CD4-positive, CD25-positive, alpha-beta regulatory T cell (primary cell): ENCODE measurements around the gene CFTR. TPM values are rescaled to one million over a fixed set of nuclear protein-coding genes. Genes with fewer than 3 reads are reported as not detected.
A peak's percentile ranks its signal among the peaks of the same experiment; 100 is the strongest.

Experiments
- ATAC-seq, 2 donors: fragments of 150-1000 bp; cut with Tn5 transposase; one replicate each; pipeline ENCODE4 v1.10.0; 2021; ENCODE audit warnings: low read depth in 2 of 2, moderate number of reproducible peaks in 2 of 2, moderate library complexity in 1 of 2
- DNase-seq, 3 donors: peaks; one replicate each; pipeline versions ENCODE4 v3.0.0 to v3.0.0-alpha.2; 2012 to 2022; ENCODE audit warnings: mixed read lengths in 1 of 3
- H3K27ac ChIP-seq: one replicate; pipeline ENCODE4 v1.7.0; 2013; ENCODE audit warnings: mild to moderate bottlenecking, low read length; ENCODE audit not compliant: insufficient read depth, poor library complexity, severe bottlenecking
- H3K27me3 ChIP-seq: one replicate; pipeline ENCODE4 v1.7.0; 2013; ENCODE audit warnings: low read length; ENCODE audit not compliant: control insufficient read depth, insufficient read depth
- H3K36me3 ChIP-seq: one replicate; pipeline ENCODE4 v1.7.0; 2013; ENCODE audit warnings: mild to moderate bottlenecking, low read length, moderate library complexity; ENCODE audit not compliant: control insufficient read depth, insufficient read depth
- H3K4me1 ChIP-seq: 2 replicates; pipeline ENCODE4 v1.7.0; 2013; ENCODE audit warnings: mild to moderate bottlenecking, low read length; ENCODE audit not compliant: insufficient read depth, control insufficient read depth, poor library complexity, severe bottlenecking
- H3K4me3 ChIP-seq: one replicate; pipeline ENCODE4 v1.7.0; 2013; ENCODE audit warnings: low read depth, mild to moderate bottlenecking, low read length, moderate library complexity
- H3K9me3 ChIP-seq, 2 experiments: 1 replicate in 1 of 2; 2 replicates in 1 of 2; pipeline ENCODE4 v1.7.0; 2013; ENCODE audit warnings: low read length in 2 of 2, mild to moderate bottlenecking in 1 of 2, moderate library complexity in 1 of 2; ENCODE audit not compliant: control insufficient read depth in 2 of 2
- H3K27ac Mint-ChIP-seq, 3 donors: one replicate each; pipeline ENCODE4 v1.8.0; 2020 to 2022; ENCODE audit warnings: mild to moderate bottlenecking in 3 of 3, mixed read lengths in 3 of 3, moderate library complexity in 2 of 3
- H3K27me3 Mint-ChIP-seq: one replicate; pipeline ENCODE4 v1.8.0; 2022; ENCODE audit warnings: mild to moderate bottlenecking, mixed read lengths
- H3K36me3 Mint-ChIP-seq: one replicate; pipeline ENCODE4 v1.8.0; 2020; ENCODE audit warnings: mixed read lengths
- H3K4me1 Mint-ChIP-seq, 4 donors: one replicate each; pipeline ENCODE4 v1.8.0; 2020 to 2022; ENCODE audit warnings: mixed read lengths in 4 of 4, mild to moderate bottlenecking in 1 of 4
- H3K4me3 Mint-ChIP-seq, 4 donors: one replicate each; pipeline ENCODE4 v1.8.0; 2020 to 2022; ENCODE audit warnings: mild to moderate bottlenecking in 4 of 4, mixed read lengths in 4 of 4, moderate library complexity in 3 of 4
- H3K9me3 Mint-ChIP-seq, 7 donors: one replicate each; pipeline ENCODE4 v1.8.0; 2020 to 2022; ENCODE audit warnings: mixed read lengths in 7 of 7, mild to moderate bottlenecking in 3 of 7, moderate library complexity in 2 of 7
- polyA plus RNA-seq, 4 donors: library from polyadenylated mRNA; unstranded; fragments of 300-500 nt; fragmentation: Illumina TruSeq; gene quantifications; one replicate each; pipeline ENCODE4 v1.2.3, GENCODE V29; 2021
- total RNA-seq: library from RNA; stranded (reverse); gene quantifications from one replicate; pipeline ENCODE4 v1.2.3, GENCODE V29; 2022

CFTR gene
- total and polyA plus RNA-seq, 5 donors from 2014 or later: not detected

- no peak overlapping the region for H3K27ac Mint-ChIP-seq
- ATAC-seq: no peak
- H3K27ac ChIP-seq: no peak overlapping the region
- no peaks in the 10 kb centered on the region for H3K4me1 ChIP-seq
- no peaks in the 10 kb centered on the region for H3K36me3 Mint-ChIP-seq
- no peak for DNase-seq
- H3K27me3 ChIP-seq: no peaks in the 10 kb centered on the region
- H3K36me3 ChIP-seq: no peaks in the 10 kb centered on the region
- H3K9me3 ChIP-seq: no peaks in the 10 kb centered on the region
- H3K27me3 Mint-ChIP-seq: no peaks in the 10 kb centered on the region
- no peak overlapping the region for H3K4me3 Mint-ChIP-seq
- no peaks in the 10 kb centered on the region for H3K4me1 Mint-ChIP-seq
- H3K4me3 ChIP-seq: no peak overlapping the region
- H3K9me3 Mint-ChIP-seq: peaks cover 0 to 4% (median under 1%) of the 10 kb centered on the region in 7 donors
Observed at GRCh38 chr7:117654780-117655179, 175.0 kb downstream of the CFTR start.

GRCh38 chr7:117656806-117657205 lies 177.0 kb downstream of the CFTR start:
- Histone ChIP-seq H3K9me3 (no peaks in the 10 kb centered on the region), H3K4me3 (no peak overlapping the region), H3K36me3 (no peaks in the 10 kb centered on the region), H3K27ac (no peak overlapping the region), H3K27me3 (no peaks in the 10 kb centered on the region), H3K4me1 (no peaks in the 10 kb centered on the region)
- DNase-seq (no peak), ATAC-seq (no peak)
- H3K9me3 Mint-ChIP-seq: peaks cover 0 to 2% (median 0%) of the 10 kb centered on the region in 7 donors
- H3K27ac Mint-ChIP-seq: no peak overlapping the region
- no peaks in the 10 kb centered on the region for H3K27me3 Mint-ChIP-seq
- H3K4me1 Mint-ChIP-seq: no peaks in the 10 kb centered on the region
- H3K4me3 Mint-ChIP-seq: no peak overlapping the region
- H3K36me3 Mint-ChIP-seq: no peaks in the 10 kb centered on the region

- H3K4me3 Mint-ChIP-seq: no peak overlapping the region
- no peak overlapping the region for H3K27ac Mint-ChIP-seq
- no peaks in the 10 kb centered on the region for H3K9me3 ChIP-seq
- no peaks in the 10 kb centered on the region for H3K36me3 ChIP-seq
- DNase-seq (no peak), ATAC-seq (no peak)
- H3K4me1 ChIP-seq: no peaks in the 10 kb centered on the region
- no peak overlapping the region for H3K4me3 ChIP-seq
- H3K27me3 Mint-ChIP-seq: no peaks in the 10 kb centered on the region
- no peaks in the 10 kb centered on the region for H3K27me3 ChIP-seq
- H3K9me3 Mint-ChIP-seq: peaks cover 0 to 2% (median 0%) of the 10 kb centered on the region in 7 donors
- no peaks in the 10 kb centered on the region for H3K36me3 Mint-ChIP-seq
- H3K4me1 Mint-ChIP-seq: no peaks in the 10 kb centered on the region
- H3K27ac ChIP-seq: no peak overlapping the region
Observed at GRCh38 chr7:117659531-117660011, 179.7 kb downstream of the CFTR start.

GRCh38 chr7:117661328-117661727 lies 181.5 kb downstream of the CFTR start:
- H3K9me3 ChIP-seq: no peaks in the 10 kb centered on the region
- no peaks in the 10 kb centered on the region for H3K4me1 ChIP-seq
- no peaks in the 10 kb centered on the region for H3K4me1 Mint-ChIP-seq
- ATAC-seq (no peak), DNase-seq (no peak)
- H3K36me3 Mint-ChIP-seq: no peaks in the 10 kb centered on the region
- H3K9me3 Mint-ChIP-seq: peaks cover 0 to 2% (median 0%) of the 10 kb centered on the region in 7 donors
- H3K27me3 Mint-ChIP-seq: no peaks in the 10 kb centered on the region
- H3K27me3 ChIP-seq: no peaks in the 10 kb centered on the region
- H3K4me3 Mint-ChIP-seq: no peak overlapping the region
- no peak overlapping the region for H3K27ac Mint-ChIP-seq
- no peak overlapping the region for H3K27ac ChIP-seq
- H3K4me3 ChIP-seq: no peak overlapping the region
- no peaks in the 10 kb centered on the region for H3K36me3 ChIP-seq

- no peak for DNase-seq
- H3K27ac Mint-ChIP-seq: no peak overlapping the region
- H3K4me3 ChIP-seq: no peak overlapping the region
Observed at GRCh38 chr7:117664047-117664446, 184.2 kb downstream of the CFTR start.

GRCh38 chr7:117665368-117665767 lies 185.5 kb downstream of the CFTR start:
- Mint-ChIP-seq H3K27me3 (no peaks in the 10 kb centered on the region), H3K4me3 (no peak overlapping the region), H3K9me3 (peaks cover 0 to 3% (median 0%) of the 10 kb centered on the region in 7 donors), H3K36me3 (no peaks in the 10 kb centered on the region), H3K4me1 (no peaks in the 10 kb centered on the region), H3K27ac (no peak overlapping the region)
- no peaks in the 10 kb centered on the region for H3K4me1 ChIP-seq
- H3K27me3 ChIP-seq: no peaks in the 10 kb centered on the region
- no peak overlapping the region for H3K4me3 ChIP-seq
- H3K27ac ChIP-seq: no peak overlapping the region
- ATAC-seq (no peak), DNase-seq (no peak)
- H3K36me3 ChIP-seq: no peaks in the 10 kb centered on the region
- H3K9me3 ChIP-seq: no peaks in the 10 kb centered on the region

More at GRCh38 chr7:117664047-117664446, 184.2 kb downstream of the CFTR start:
- H3K36me3 ChIP-seq: no peaks in the 10 kb centered on the region
- no peaks in the 10 kb centered on the region for H3K27me3 ChIP-seq
- Mint-ChIP-seq H3K4me1 (no peaks in the 10 kb centered on the region), H3K27me3 (no peaks in the 10 kb centered on the region), H3K36me3 (no peaks in the 10 kb centered on the region), H3K4me3 (no peak overlapping the region), H3K9me3 (peaks cover 0 to 3% (median 0%) of the 10 kb centered on the region in 7 donors)
- no peak overlapping the region for H3K27ac ChIP-seq
- no peak for ATAC-seq
- H3K4me1 ChIP-seq: no peaks in the 10 kb centered on the region
- H3K9me3 ChIP-seq: no peaks in the 10 kb centered on the region

GRCh38 chr7:117666031-117666430 lies 186.2 kb downstream of the CFTR start:
- no peaks in the 10 kb centered on the region for H3K36me3 Mint-ChIP-seq
- DNase-seq (no peak), ATAC-seq (no peak)
- H3K9me3 Mint-ChIP-seq: peaks cover 0 to 3% (median 0%) of the 10 kb centered on the region in 7 donors
- no peaks in the 10 kb centered on the region for H3K27me3 ChIP-seq
- H3K27ac Mint-ChIP-seq: no peak overlapping the region
- no peaks in the 10 kb centered on the region for H3K4me1 ChIP-seq
- H3K27me3 Mint-ChIP-seq: no peaks in the 10 kb centered on the region
- H3K27ac ChIP-seq: no peak overlapping the region
- H3K4me3 ChIP-seq: no peak overlapping the region
- no peaks in the 10 kb centered on the region for H3K4me1 Mint-ChIP-seq
- H3K36me3 ChIP-seq: no peaks in the 10 kb centered on the region
- no peak overlapping the region for H3K4me3 Mint-ChIP-seq
- no peaks in the 10 kb centered on the region for H3K9me3 ChIP-seq

GRCh38 chr7:117666689-117667088 lies 186.9 kb downstream of the CFTR start:
- no peak overlapping the region for H3K27ac ChIP-seq
- no peaks in the 10 kb centered on the region for H3K27me3 Mint-ChIP-seq
- no peaks in the 10 kb centered on the region for H3K36me3 Mint-ChIP-seq
- peaks cover 0 to 3% (median 0%) of the 10 kb centered on the region in 7 donors for H3K9me3 Mint-ChIP-seq
- H3K27me3 ChIP-seq: no peaks in the 10 kb centered on the region
- H3K4me3 Mint-ChIP-seq: no peak overlapping the region
- H3K27ac Mint-ChIP-seq: peak overlapping the region in 1 of 3 donors; percentile 49
- no peak for ATAC-seq
- H3K4me3 ChIP-seq: no peak overlapping the region
- no peaks in the 10 kb centered on the region for H3K4me1 ChIP-seq
- H3K4me1 Mint-ChIP-seq: no peaks in the 10 kb centered on the region
- no peak for DNase-seq
- no peaks in the 10 kb centered on the region for H3K36me3 ChIP-seq
- no peaks in the 10 kb centered on the region for H3K9me3 ChIP-seq
